GM19467 (cell line): ENCODE results near the gene MAN1C1.

Experiments
- ATAC-seq: cut with Tn5 transposase; IDR thresholded peaks from one replicate; pipeline ENCODE4 v1.9.1; 2021; ENCODE audit warnings: mild to moderate bottlenecking, moderate library complexity; ENCODE audit not compliant: unreplicated experiment

Gene MAN1C1

GRCh38 chr1:25676488-25676887 lies 59.9 kb downstream of the MAN1C1 start:
- ATAC-seq = peak; percentile 8

GRCh38 chr1:25677193-25677773 lies 60.7 kb downstream of the MAN1C1 start:
- no peak for ATAC-seq

GRCh38 chr1:25679171-25679570 lies 62.6 kb downstream of the MAN1C1 start:
- ATAC-seq = no peak

GRCh38 chr1:25680701-25681100 lies 64.1 kb downstream of the MAN1C1 start:
- no peak for ATAC-seq

GRCh38 chr1:25682059-25682601 lies 65.5 kb downstream of the MAN1C1 start:
- ATAC-seq = no peak

- no peak for ATAC-seq
Observed at GRCh38 chr1:25683177-25683576, 66.6 kb downstream of the MAN1C1 start.

- no peak for ATAC-seq
Observed at GRCh38 chr1:25683731-25684130, 67.1 kb downstream of the MAN1C1 start.

GRCh38 chr1:25684216-25684965 lies 67.8 kb downstream of the MAN1C1 start:
- no peak for ATAC-seq

- no peak for ATAC-seq
Observed at GRCh38 chr1:25685211-25685750, 68.7 kb downstream of the MAN1C1 start.

- ATAC-seq = no peak
Observed at GRCh38 chr1:25685938-25686665, 69.5 kb downstream of the MAN1C1 start.

- ATAC-seq = no peak
Observed at GRCh38 chr1:25687221-25688017, 70.8 kb downstream of the MAN1C1 start.

GRCh38 chr1:25688390-25689119 lies 72.0 kb downstream of the MAN1C1 start:
- ATAC-seq = no peak

GRCh38 chr1:25689686-25690381 lies 73.2 kb downstream of the MAN1C1 start:
- ATAC-seq = no peak

- ATAC-seq = no peak
Observed at GRCh38 chr1:25690396-25690956, 73.9 kb downstream of the MAN1C1 start.

- no peak for ATAC-seq
Observed at GRCh38 chr1:25691211-25691610, 74.6 kb downstream of the MAN1C1 start.

GRCh38 chr1:25692560-25692959 lies 76.0 kb downstream of the MAN1C1 start:
- ATAC-seq = no peak

- no peak for ATAC-seq
Observed at GRCh38 chr1:25694167-25695007, 77.8 kb downstream of the MAN1C1 start.

- ATAC-seq = no peak
Observed at GRCh38 chr1:25695090-25695770, 78.6 kb downstream of the MAN1C1 start.
